GM19099 (cell line): Measurements from ENCODE around the gene DMRT3.

Experiments
- POLR2A ChIP-seq: IDR thresholded peaks from 3 replicates; pipeline ENCODE4 v1.6.1; 2011; ENCODE audit warnings: low read depth; ENCODE audit not compliant: insufficient read length; ENCODE audit errors: extremely low read depth

Gene DMRT3

GRCh38 chr9:977838-978830 lies 1.7 kb downstream of the DMRT3 start:
- TF ChIP-seq POLR2A, result no peak

GRCh38 chr9:979983-980382 lies 3.5 kb downstream of the DMRT3 start:
- TF ChIP-seq POLR2A, result no peak

GRCh38 chr9:980640-981039 lies 4.2 kb downstream of the DMRT3 start:
- no peak for TF ChIP-seq POLR2A

- TF ChIP-seq POLR2A, result no peak
Measured at GRCh38 chr9:981491-981898, 5.0 kb downstream of the DMRT3 start.

DNA sequence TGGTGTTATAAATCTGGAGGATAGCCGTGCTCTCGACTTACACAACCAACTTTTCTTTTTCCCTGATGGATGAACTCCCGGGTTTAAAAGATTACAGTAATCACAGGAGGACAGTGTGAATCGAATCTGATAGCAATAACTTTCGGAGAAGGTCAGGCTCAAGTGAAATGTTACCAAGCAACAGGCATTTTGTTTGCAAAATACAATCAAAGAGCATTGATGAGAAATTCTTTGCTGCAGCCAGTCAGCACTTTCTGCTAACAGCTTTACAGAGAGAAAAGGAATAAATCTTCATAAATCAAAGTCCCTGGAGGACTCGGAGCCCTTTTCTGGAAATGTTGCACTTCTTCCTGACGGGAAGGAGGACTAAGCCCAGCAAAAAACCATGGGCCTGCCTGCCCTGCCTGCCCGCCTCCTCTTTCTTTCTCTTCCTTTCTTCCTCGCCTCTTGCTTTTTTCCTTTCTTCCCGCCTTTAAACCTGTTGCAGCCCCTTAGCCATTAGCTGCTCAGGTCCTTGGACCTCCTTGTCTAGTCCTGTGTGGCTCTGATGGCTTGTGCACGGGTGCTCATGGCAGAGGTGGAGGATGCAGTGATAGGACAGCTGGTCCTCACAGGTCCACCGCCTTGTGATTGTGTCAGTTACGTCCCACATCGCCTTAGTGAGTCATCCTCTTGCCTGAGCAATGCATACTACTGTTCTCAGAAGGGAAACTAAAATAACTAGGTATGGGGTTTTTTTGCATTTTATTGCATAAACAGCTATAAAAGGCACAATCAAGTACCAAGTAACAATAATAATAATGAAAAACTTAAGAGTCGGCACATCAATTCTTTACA lies 6.2 kb downstream of the DMRT3 start:
- TF ChIP-seq POLR2A, result no peak

DNA sequence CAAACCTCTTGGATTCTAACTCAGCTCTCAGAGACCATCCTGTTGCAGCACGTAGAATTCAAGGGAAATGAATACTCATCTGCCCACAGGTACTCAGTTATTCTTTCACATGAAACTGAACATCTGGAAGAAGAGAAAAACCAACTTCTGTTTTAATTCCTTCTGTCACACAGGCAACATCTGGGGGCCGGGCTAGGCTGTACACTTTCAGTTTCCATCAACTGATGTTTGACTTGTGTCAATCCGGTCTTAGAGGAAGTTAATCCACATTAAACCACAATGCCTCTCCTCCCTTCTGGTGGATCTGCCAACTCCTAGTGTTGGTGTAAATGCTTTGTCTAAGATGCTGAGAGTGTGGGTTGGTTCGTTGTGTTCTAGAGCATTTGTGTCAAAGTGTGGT lies 17.6 kb downstream of the DMRT3 start:
- TF ChIP-seq POLR2A, result no peak

DNA sequence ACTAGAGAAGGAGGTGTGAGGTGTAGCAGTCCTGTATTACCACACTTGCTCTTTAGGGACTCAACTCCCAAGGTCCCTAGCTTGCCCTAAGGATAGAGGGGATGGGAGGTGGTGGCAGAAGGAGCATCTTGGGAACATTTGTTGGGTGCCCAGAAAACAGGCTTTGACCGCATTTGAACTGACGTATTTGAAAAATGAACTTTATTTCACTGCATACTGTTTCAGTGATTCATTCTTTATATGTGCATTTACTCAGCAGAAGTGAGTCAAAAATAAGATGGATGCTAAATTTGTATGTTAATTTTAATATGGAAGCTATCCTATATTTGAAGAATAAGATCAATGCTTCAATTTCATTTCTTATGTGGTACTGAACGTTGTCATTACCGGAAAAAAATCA lies 18.7 kb downstream of the DMRT3 start:
- no peak for TF ChIP-seq POLR2A

DNA sequence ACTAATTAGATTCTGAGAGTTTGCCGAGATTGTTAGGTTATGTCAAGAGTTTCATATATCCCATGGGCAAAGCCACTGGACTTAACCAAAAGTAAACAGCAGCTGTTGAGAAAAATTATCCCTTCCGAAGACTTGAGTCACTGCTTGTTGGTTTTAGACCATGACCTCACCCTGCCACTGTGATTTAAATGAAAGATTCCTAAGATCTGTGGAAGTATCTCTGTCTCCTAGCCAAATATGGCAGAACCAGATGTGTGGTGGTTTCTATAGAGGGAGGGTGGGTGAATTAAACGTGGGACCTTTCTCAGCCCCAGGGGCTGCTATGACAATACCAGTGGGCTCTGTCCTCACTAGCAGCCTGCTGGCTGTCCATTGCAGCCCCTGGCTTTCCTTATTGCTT lies 19.3 kb downstream of the DMRT3 start:
- no peak for TF ChIP-seq POLR2A

DNA sequence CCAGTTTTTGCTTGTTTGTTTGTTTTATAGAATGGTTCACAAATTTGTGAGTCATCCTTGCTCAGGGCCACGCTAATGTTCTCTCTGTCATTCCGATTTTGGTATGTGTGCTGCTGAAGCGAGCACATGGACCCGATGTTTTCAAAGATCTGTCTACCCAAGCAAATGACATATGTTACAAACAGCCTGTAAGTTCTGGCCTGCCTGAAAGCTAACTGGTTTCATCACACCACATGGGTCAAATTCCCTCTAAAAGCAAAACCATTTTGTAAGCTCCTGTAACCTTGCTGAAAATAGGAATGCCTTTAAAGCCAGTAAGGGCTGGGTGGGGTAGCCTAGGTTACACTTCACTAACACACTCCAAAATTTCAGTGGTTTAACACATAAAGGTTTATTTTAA lies 25.4 kb downstream of the DMRT3 start:
- no peak for TF ChIP-seq POLR2A

DNA sequence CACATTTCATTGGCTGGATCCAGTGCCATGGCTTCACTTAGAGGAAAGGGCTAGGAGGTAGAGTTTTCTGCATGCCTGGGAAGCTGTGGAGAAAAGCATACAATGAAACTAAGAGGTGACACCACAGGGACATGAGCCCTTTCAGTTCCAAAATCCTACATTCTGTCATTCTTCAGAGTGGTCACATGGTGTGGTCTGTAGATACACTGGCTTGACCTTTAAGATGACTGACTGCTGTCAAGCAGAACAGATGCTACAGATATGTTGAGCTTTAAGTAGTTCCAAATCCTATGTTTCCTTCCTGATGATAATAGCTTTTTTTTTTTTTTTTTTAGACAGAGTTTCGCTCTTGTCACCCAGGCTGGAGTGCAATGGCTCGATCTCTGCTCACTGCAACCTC lies 26.2 kb downstream of the DMRT3 start:
- no peak for TF ChIP-seq POLR2A

DNA sequence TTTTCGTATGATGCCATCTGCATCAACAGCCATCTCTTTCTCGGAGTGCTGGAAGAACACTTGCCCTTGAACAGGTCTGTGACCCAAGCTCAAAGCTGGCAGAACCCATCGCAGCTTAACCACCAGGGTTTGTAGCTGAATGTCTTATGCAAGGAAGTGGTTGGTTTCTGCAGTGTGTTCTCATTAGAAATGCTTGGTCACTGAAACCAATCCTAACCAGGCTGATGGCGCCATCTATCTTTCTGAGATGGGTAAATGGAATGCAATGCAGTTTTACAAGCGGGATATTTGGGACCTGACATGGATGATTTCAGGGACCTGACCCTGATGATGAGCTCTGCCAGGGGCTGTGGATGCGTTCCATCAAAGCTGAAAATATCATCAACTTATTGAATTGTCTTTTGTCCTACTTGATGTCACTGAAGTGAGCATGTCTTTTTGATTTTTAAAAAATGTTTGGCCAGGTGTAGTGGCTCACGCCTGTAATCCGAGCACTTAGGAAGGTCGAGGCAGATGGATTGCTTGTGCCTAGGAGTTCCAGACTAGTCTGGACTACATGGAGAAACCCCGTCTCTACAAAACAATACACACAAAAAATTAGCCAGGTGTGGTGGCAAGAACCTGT lies 28.7 kb downstream of the DMRT3 start:
- TF ChIP-seq POLR2A, result no peak

DNA sequence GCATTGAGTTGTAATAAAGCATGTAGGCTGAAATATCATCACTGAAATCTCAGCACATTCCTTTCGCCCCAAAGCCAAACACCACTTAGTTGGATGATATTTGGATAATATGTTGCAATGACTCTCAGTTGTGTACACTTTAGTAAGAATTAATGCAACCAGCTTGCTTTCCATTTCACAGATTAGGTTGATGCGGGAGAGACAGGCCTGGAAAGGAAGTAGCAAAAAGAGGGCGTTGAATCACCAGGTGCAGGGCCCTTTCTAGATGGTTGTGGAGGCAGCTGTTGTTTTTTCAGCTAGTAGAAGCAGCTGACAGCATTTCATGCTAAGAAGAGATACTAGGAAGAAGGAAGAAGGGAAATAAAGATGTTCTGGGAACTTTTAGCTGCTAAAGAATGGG lies 30.9 kb downstream of the DMRT3 start:
- TF ChIP-seq POLR2A, result no peak

DNA sequence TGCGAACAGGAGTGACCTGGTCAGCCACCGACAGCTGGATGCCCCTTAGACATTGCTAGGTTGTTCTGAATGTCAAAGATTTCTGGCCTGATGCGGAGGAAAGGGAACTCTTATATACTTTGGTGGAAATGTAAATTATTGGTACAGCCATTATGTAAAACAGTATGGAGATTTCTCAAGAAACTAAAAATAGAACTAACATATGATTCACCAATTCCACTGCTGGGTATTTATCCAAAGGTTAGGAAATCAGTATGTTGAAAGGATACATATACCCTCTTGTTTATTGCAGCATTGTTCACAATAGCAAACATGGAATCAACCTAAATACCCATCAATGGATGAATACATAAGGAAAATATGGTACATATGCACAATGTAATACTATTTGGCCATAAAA lies 31.8 kb downstream of the DMRT3 start:
- TF ChIP-seq POLR2A, result no peak

DNA sequence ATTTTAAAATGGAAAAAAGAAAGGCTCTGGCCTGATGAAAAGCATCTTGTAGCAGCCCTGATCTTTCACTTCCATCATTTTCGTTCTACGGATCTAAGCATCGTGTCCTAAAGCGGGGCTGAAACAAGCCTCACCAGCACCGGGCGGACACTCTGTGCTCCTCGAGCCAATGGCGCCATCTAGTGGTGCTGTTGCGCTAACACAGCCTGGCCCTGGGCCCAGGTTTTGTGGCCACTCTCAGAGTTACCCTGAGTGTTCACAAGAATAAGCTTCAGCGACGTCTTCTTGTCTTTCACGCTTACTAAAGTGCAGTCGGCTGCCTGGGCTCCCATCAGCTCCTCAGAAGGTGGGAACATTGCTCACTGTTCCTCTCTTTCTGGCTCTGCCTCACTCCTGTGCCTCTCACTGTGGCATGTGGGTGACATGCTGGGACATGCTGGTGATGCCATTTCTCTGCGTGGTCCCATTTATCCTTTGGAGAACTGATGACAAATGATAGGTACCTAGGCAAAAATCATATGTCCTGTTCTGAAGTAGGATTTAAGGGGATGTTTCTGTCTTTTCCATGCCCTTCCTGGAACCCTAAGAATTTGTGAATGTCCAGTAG lies 32.7 kb downstream of the DMRT3 start:
- TF ChIP-seq POLR2A, result no peak

- no peak for TF ChIP-seq POLR2A
Measured at GRCh38 chr9:1013021-1013420, 36.6 kb downstream of the DMRT3 start.

DNA sequence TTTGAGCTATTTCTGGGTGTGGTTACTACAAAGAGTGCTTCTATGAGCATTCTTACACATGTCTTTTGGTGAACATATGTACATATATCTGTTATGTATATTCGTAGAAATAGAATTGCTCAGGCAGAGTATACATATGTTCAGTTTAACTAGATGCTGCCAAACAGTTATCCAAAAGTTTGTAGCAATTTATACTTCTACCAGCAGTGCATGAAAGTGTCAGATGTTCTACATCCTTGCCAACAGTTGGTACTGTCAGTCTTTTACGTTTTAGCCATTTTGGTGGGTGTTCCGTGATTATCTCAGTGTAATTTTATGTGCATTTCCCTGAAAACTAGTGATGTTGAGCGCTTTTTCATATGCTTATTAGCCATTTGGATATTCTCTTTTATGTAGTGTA lies 37.8 kb downstream of the DMRT3 start:
- TF ChIP-seq POLR2A, result no peak

- TF ChIP-seq POLR2A, result no peak
Measured at GRCh38 chr9:1014640-1015039, 38.2 kb downstream of the DMRT3 start.
